ENCODE results near the gene CYP2A13. TPM values are rescaled to one million over a fixed set of nuclear protein-coding genes. Genes with fewer than 3 reads are reported as not detected.
"Not testable (repeated sequence)": the region's sequence is repeated elsewhere in the genome, so short reads cannot be mapped to it uniquely, and the experiment has no call there.

The CYP2A13 gene
- total and polyA plus RNA-seq, 8 donors: 0.20 TPM; not detected in 7

GRCh38 chr19:41095703-41096102 is 7.5 kb downstream of the CYP2A13 start:
- Histone ChIP-seq H3K27me3 (peaks cover 0 to 41% of the 10 kb centered on the region in 2 donors), H3K9me3 (peaks cover 0 to 8% of the 10 kb centered on the region in 2 donors), H3K27ac (no peak overlapping the region), H3K36me3 (no peaks in the 10 kb centered on the region), H3K4me1 (no peaks in the 10 kb centered on the region), H3K4me3 (no peak overlapping the region)
- no peak for DNase-seq
- no peak for ATAC-seq
- intact Hi-C loops (cut with DNase I): no loop called here
- no peak for TF ChIP-seq CTCF (IDR thresholded peaks at IDR 0.05)

GRCh38 chr19:41096353-41096752 is 8.1 kb downstream of the CYP2A13 start:
- H3K4me3 ChIP-seq: no peak overlapping the region
- intact Hi-C loops (cut with DNase I): no loop called here
- peaks cover 0 to 35% of the 10 kb centered on the region in 2 donors for H3K27me3 ChIP-seq
- peaks cover 0 to 8% of the 10 kb centered on the region in 2 donors for H3K9me3 ChIP-seq
- no peaks in the 10 kb centered on the region for H3K4me1 ChIP-seq
- ATAC-seq (no peak), DNase-seq (no peak)
- no peak for TF ChIP-seq CTCF (IDR thresholded peaks at IDR 0.05)
- H3K27ac ChIP-seq: no peak overlapping the region
- H3K36me3 ChIP-seq: no peaks in the 10 kb centered on the region

- DNase-seq (no peak), ATAC-seq (no peak)
- Histone ChIP-seq H3K9me3 (peaks cover 0 to 15% of the 10 kb centered on the region in 2 donors), H3K36me3 (no peaks in the 10 kb centered on the region), H3K27me3 (peaks cover 0 to 28% of the 10 kb centered on the region in 2 donors), H3K4me3 (no peak overlapping the region), H3K4me1 (no peaks in the 10 kb centered on the region), H3K27ac (no peak overlapping the region)
- TF ChIP-seq CTCF (IDR thresholded peaks at IDR 0.05): no peak
- intact Hi-C loops (cut with DNase I): no loop called here
These were observed 9.1 kb downstream of the CYP2A13 start for GRCh38 chr19:41097302-41097701.

GRCh38 chr19:41098762-41099161 is 10.5 kb downstream of the CYP2A13 start:
- TF ChIP-seq CTCF (IDR thresholded peaks at IDR 0.05): no peak
- Histone ChIP-seq H3K4me3 (no peak overlapping the region), H3K4me1 (no peaks in the 10 kb centered on the region), H3K36me3 (no peaks in the 10 kb centered on the region), H3K27me3 (peaks cover 0 to 13% of the 10 kb centered on the region in 2 donors), H3K9me3 (peaks cover 0 to 20% of the 10 kb centered on the region in 2 donors), H3K27ac (no peak overlapping the region)
- DNase-seq: no peak
- ATAC-seq: no peak
- intact Hi-C loops (cut with DNase I): no loop called here

- peaks cover 0 to 20% of the 10 kb centered on the region in 2 donors for H3K9me3 ChIP-seq
- H3K4me1 ChIP-seq; H3K4me3 ChIP-seq; H3K27me3 ChIP-seq; H3K36me3 ChIP-seq; intact Hi-C loops (cut with DNase I); ATAC-seq; DNase-seq; H3K27ac ChIP-seq: not testable (repeated sequence)
These were observed 14.0 kb downstream of the CYP2A13 start for GRCh38 chr19:41102210-41102609.

- Histone ChIP-seq H3K9me3 (peaks cover 0 to 12% of the 10 kb centered on the region in 2 donors), H3K36me3 (no peaks in the 10 kb centered on the region), H3K4me3 (no peak overlapping the region), H3K27me3 (no peaks in the 10 kb centered on the region), H3K27ac (no peak overlapping the region), H3K4me1 (no peaks in the 10 kb centered on the region)
- intact Hi-C loops (cut with DNase I): no loop called here
- no peak for DNase-seq
- ATAC-seq: no peak
- TF ChIP-seq CTCF (IDR thresholded peaks at IDR 0.05): no peak
These were observed 17.9 kb downstream of the CYP2A13 start for GRCh38 chr19:41106177-41106576.

Measured in left lung (tissue), 10 donors.